Gastroesophageal sphincter (tissue), 4 donors: ENCODE results near the gene CACNG3. TPM values are rescaled to one million over a fixed set of nuclear protein-coding genes. Genes with fewer than 3 reads are reported as not detected.

Source experiments
- ATAC-seq: fragments of 150-250 bp; one replicate; pipeline ENCODE4 v1.9.1; 2016; ENCODE audit warnings: mild to moderate bottlenecking, moderate library complexity
- H3K27ac ChIP-seq, 4 donors: fragments of 200-600 bp; sonication (generic) in 3 of 4; 1 replicate in 3 of 4; 2 replicates in 1 of 4; pipeline ENCODE4 v1.5.1; 2016 to 2019
- H3K27me3 ChIP-seq: fragments of 200-600 bp; sonication (generic); one replicate; pipeline ENCODE4 v1.5.1; 2019
- H3K36me3 ChIP-seq, 2 donors: fragments of 200-600 bp; sonication (generic); one replicate each; pipeline ENCODE4 v1.5.1; 2019; ENCODE audit warnings: control low read depth in 1 of 2
- H3K4me1 ChIP-seq, 3 donors: fragments of 200-600 bp; sonication (generic); 1 replicate in 2 of 3; 2 replicates in 1 of 3; pipeline ENCODE4 v1.5.1; 2016 to 2019; ENCODE audit warnings: control low read depth in 2 of 3
- H3K4me3 ChIP-seq, 2 donors: fragments of 200-600 bp; sonication (generic); one replicate each; pipeline ENCODE4 v1.5.1; 2019; ENCODE audit warnings: mild to moderate bottlenecking in 1 of 2, moderate library complexity in 1 of 2
- H3K9me3 ChIP-seq, 3 donors: fragments of 200-600 bp; sonication (generic); one replicate each; pipeline ENCODE4 v1.5.1; 2017 to 2019; ENCODE audit warnings: control low read depth in 2 of 3
- EP300 ChIP-seq: sonication (generic); formaldehyde crosslinking; IDR thresholded peaks from one replicate; pipeline ENCODE4 v1.6.1; 2017; ENCODE audit warnings: antibody characterized with exemption, mild to moderate bottlenecking
- POLR2A ChIP-seq, 2 donors: fragments of 450-650 bp; IDR thresholded peaks; one replicate each; pipeline ENCODE4 v1.6.1; 2017; ENCODE audit warnings: antibody characterized with exemption in 2 of 2, mild to moderate bottlenecking in 2 of 2, moderate library complexity in 1 of 2
- POLR2AphosphoS5 ChIP-seq: sonication (generic); formaldehyde crosslinking; IDR thresholded peaks from one replicate; pipeline ENCODE4 v1.6.1; 2017; ENCODE audit warnings: antibody characterized with exemption
- WGBS, 2 donors: methylation state at CpG; one replicate each; pipeline ENCODE4 v1.1.5; 2018; ENCODE audit warnings: low coverage in 1 of 2; 5-methylcytosine and 5-hydroxymethylcytosine counted together
- total RNA-seq, 4 donors: library from RNA; depleted of rRNA; stranded (reverse); fragments of >200 nt; gene quantifications; one replicate each; pipeline ENCODE4 v1.1.0, GENCODE V29; 2016
- TF ChIP-seq, protein P1 (sequence below), 4 experiments: fragments of 200-600 bp in 2 of 4; fragments of 450-650 bp in 2 of 4; sonication (generic) in 1 of 4; IDR thresholded peaks; one replicate each; pipeline ENCODE4 v1.5.1; 2017 to 2019; ENCODE audit warnings: antibody characterized with exemption in 4 of 4, mild to moderate bottlenecking in 2 of 4, moderate library complexity in 2 of 4

Gene CACNG3
- total RNA-seq, 4 donors from 2014 or later = not detected

DNA sequence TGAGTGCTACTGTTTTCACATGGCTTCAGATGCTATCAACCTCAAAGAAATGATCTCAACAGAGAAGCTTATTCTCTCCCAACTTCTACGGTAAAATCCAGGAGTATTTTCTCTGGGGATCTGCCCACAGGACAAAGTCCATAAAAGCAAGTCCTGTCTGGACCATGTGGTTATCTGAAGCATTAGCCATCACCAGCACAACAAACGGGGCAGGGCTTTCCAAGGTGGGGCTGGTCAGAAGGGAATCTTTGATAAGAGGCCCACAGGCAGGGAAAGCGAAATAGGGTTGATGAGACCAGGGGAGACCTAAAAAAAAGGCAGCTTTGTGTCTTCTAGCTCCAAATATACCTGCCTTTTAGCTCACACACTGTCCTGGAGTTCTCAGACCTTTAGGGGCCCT lies 38.7 kb upstream of the CACNG3 start:
- no peak overlapping the region for H3K27ac ChIP-seq
- ATAC-seq = no peak

DNA sequence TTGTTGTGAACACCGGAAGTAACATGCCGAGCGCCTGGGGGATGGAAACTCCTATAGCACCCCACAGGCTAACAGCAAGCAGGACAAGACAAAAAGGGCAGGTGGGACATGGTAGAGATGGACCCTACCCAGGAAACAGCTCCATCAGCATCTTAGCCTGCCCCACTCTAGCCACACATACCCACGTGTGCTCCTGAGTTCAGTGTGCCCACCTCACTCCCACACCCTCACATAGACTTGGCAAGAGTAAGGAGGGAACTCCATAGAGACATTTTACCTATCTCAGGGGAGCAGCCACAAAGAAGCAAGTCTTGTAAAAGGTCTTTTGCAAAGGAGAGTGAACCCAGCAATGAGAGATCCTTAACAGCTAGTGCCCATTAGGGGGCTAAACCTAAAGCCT lies 37.8 kb upstream of the CACNG3 start:
- TF ChIP-seq POLR2A (IDR thresholded peaks at IDR 0.05) = no peak
- TF ChIP-seq EP300 = no peak
- WGBS, 2 donors = 69 to 100% methylated on average over 2 to 4 of the region's 4 CpGs

More for the DNA sequence above, 38.7 kb upstream of the CACNG3 start:
- Histone ChIP-seq H3K27me3 (no peaks in the 10 kb centered on the region), H3K4me1 (no peaks in the 10 kb centered on the region), H3K9me3 (no peaks in the 10 kb centered on the region), H3K4me3 (no peak overlapping the region), H3K36me3 (no peaks in the 10 kb centered on the region)
- TF ChIP-seq POLR2A (IDR thresholded peaks at IDR 0.05) (no peak), POLR2AphosphoS5 (no peak), EP300 (no peak)
- TF ChIP-seq, protein P1, sequence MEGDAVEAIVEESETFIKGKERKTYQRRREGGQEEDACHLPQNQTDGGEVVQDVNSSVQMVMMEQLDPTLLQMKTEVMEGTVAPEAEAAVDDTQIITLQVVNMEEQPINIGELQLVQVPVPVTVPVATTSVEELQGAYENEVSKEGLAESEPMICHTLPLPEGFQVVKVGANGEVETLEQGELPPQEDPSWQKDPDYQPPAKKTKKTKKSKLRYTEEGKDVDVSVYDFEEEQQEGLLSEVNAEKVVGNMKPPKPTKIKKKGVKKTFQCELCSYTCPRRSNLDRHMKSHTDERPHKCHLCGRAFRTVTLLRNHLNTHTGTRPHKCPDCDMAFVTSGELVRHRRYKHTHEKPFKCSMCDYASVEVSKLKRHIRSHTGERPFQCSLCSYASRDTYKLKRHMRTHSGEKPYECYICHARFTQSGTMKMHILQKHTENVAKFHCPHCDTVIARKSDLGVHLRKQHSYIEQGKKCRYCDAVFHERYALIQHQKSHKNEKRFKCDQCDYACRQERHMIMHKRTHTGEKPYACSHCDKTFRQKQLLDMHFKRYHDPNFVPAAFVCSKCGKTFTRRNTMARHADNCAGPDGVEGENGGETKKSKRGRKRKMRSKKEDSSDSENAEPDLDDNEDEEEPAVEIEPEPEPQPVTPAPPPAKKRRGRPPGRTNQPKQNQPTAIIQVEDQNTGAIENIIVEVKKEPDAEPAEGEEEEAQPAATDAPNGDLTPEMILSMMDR (IDR thresholded peaks at IDR 0.05) = no peak
- 67 to 80% methylated on average over 1 of the region's 3 CpGs for WGBS, 2 donors

DNA sequence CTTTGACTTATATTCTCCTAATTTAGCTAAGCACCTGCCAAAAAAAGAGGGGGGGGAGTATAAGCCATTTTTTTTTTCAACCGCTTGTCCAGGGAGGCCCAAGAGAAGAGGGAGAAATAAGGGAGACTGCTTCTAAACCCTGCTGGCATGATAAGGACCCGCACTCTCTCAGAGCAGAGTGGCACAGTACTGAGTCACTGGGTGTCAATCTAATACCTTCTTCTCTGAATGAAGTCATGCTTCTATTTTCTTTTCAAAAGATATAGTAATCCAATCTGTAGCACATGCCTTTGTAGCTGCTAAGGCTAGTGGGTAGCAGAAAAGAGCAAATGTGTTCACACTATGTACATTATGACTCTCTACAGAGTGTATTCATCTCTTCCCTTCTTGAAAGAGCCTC lies 34.9 kb upstream of the CACNG3 start:
- Histone ChIP-seq H3K4me1 (no peaks in the 10 kb centered on the region), H3K36me3 (no peaks in the 10 kb centered on the region), H3K27me3 (no peaks in the 10 kb centered on the region), H3K9me3 (peaks cover 0 to 7% (median 0%) of the 10 kb centered on the region in 3 donors), H3K4me3 (no peak overlapping the region), H3K27ac (no peak overlapping the region)
- 94 to 100% methylated on average over 2 of the region's 2 CpGs for WGBS, 2 donors
- TF ChIP-seq POLR2AphosphoS5 (no peak), POLR2A (IDR thresholded peaks at IDR 0.05) (no peak), EP300 (no peak)
- TF ChIP-seq, protein P1 (IDR thresholded peaks at IDR 0.05) = no peak
- no peak for ATAC-seq

More for the DNA sequence above, 37.8 kb upstream of the CACNG3 start:
- no peak overlapping the region for H3K4me3 ChIP-seq
- no peaks in the 10 kb centered on the region for H3K27me3 ChIP-seq
- no peaks in the 10 kb centered on the region for H3K36me3 ChIP-seq
- no peaks in the 10 kb centered on the region for H3K9me3 ChIP-seq
- H3K27ac ChIP-seq = no peak overlapping the region
- ATAC-seq = no peak
- H3K4me1 ChIP-seq = no peaks in the 10 kb centered on the region

DNA sequence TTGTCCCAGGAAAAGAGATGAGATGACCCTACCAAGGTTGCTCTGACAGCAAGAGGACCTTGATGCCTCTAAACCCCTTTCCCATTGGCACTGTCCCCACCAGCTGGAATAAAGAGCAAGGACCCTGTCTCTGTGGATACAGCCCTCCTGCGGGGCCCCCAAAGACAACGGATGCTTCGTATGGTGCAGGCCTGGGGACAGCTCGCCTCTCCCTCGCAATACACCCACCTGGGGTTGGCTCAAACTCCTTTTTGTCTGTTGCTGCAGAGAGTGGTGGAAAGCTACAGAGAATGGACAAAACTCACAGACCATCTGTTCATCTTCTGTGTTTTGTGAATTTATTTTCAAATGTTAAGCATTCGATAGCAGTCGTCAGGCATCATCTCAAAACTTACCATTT lies 27.6 kb upstream of the CACNG3 start:
- no peak overlapping the region for H3K27ac ChIP-seq
- H3K9me3 ChIP-seq = peaks cover 0 to 7% (median 0%) of the 10 kb centered on the region in 3 donors
- H3K27me3 ChIP-seq = no peaks in the 10 kb centered on the region
- H3K4me3 ChIP-seq = no peak overlapping the region
- H3K36me3 ChIP-seq = no peaks in the 10 kb centered on the region
- ATAC-seq = no peak
- TF ChIP-seq POLR2AphosphoS5 (no peak), EP300 (no peak), POLR2A (IDR thresholded peaks at IDR 0.05) (no peak)
- TF ChIP-seq, protein P1 (IDR thresholded peaks at IDR 0.05) = no peak
- no peaks in the 10 kb centered on the region for H3K4me1 ChIP-seq
- WGBS, 2 donors = 61 to 94% methylated on average over 2 to 3 of the region's 7 CpGs

- ATAC-seq = no peak
- H3K4me3 ChIP-seq = no peak overlapping the region
- no peak overlapping the region for H3K27ac ChIP-seq
- H3K27me3 ChIP-seq = no peaks in the 10 kb centered on the region
- TF ChIP-seq POLR2A (IDR thresholded peaks at IDR 0.05) (no peak), POLR2AphosphoS5 (no peak), EP300 (no peak)
- TF ChIP-seq, protein P1 (IDR thresholded peaks at IDR 0.05) = no peak
- 89 to 100% methylated on average over 1 to 2 of the region's 2 CpGs for WGBS, 2 donors
- H3K4me1 ChIP-seq = no peaks in the 10 kb centered on the region
- peaks cover 0 to 16% (median 0%) of the 10 kb centered on the region in 3 donors for H3K9me3 ChIP-seq
- H3K36me3 ChIP-seq = no peaks in the 10 kb centered on the region
Measured at GRCh38 chr16:24232936-24233335, 23.2 kb upstream of the CACNG3 start.
